ENCODE results near the gene DOK6. TPM values are rescaled to one million over a fixed set of nuclear protein-coding genes. Genes with fewer than 3 reads are reported as not detected.

The DOK6 gene
- total and polyA plus RNA-seq, 2 donors (not counting 1 experiment from before 2014, with no cell fraction given), result not detected

DNA sequence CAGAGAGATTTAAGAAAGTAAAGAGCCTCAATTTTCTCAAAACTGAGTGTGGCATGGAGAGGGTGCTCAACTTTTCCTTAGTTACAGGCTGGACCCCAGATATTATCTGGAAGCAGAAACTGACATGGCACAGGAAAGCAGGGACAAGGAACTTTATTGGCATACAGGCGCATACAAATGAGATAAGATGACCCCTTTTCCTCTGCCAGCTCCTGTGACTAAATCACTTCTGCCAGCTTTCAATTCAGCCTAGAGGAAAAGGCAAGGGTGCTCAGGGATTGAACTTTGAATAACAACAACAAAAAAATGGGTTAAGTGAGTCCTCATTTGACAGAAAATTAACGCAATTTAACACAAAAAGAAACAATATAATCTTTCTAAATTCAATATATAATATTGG lies 284.1 kb downstream of the DOK6 start:
- Histone ChIP-seq H3K4me2 (replicated peaks; ENCODE audit: low read depth, low read length, poor library complexity, severe bottlenecking) (no peak overlapping the region), H3K79me2 (ENCODE audit: control insufficient read depth, insufficient read depth, low read length) (no peaks in the 10 kb centered on the region), H2AFZ (ENCODE audit: insufficient read depth, low read depth, low read length, poor library complexity, severe bottlenecking) (no peak overlapping the region), H3K4me3 (ENCODE audit: control extremely low read depth in 1 of 5, extremely low read depth in 1 of 5, insufficient read depth in 1 of 5, low read depth in 2 of 5, low read length in 4 of 5) (no peak overlapping the region), H4K20me1 (ENCODE audit: control insufficient read depth, insufficient read depth, low read length, poor library complexity, severe bottlenecking) (no peaks in the 10 kb centered on the region), H3K9ac (ENCODE audit: low read length) (no peak overlapping the region), H3K27ac (ENCODE audit: low read length in 2 of 2) (no peak overlapping the region), H3K4me1 (ENCODE audit: control insufficient read depth in 2 of 2, insufficient read depth in 2 of 2, low read length in 2 of 2) (no peaks in the 10 kb centered on the region), H3K36me3 (replicated peaks in 1 of 2; ENCODE audit: control extremely low read depth in 1 of 2, control insufficient read depth in 1 of 2, extremely low read depth in 1 of 2, insufficient read depth in 2 of 2, low read length in 1 of 2) (no peaks in the 10 kb centered on the region), H3K27me3 (replicated peaks in 1 of 4; ENCODE audit: control extremely low read depth in 1 of 4, control insufficient read depth in 3 of 4, insufficient read depth in 4 of 4, low read length in 3 of 4) (no peaks in the 10 kb centered on the region), H3K9me3 (ENCODE audit: control extremely low read depth in 1 of 3, control insufficient read depth in 2 of 3, insufficient read depth in 1 of 3, low read length in 2 of 3) (no peaks in the 10 kb centered on the region)
- H3K27me3 Mint-ChIP-seq, result peaks cover 6% of the 10 kb centered on the region
- intact Hi-C loops (cut with micrococcal nuclease), result no loop called here
- DNase-seq, result no peak
- H3K4me1 Mint-ChIP-seq, result no peaks in the 10 kb centered on the region
- H3K9me3 Mint-ChIP-seq (ENCODE audit: insufficient read depth), result no peaks in the 10 kb centered on the region
- no peak overlapping the region for H3K27ac Mint-ChIP-seq
- no peak for ATAC-seq (ENCODE audit: low read depth)
- CTCF ChIA-PET, result no interaction called here
- 100% methylated on average over 1 of the region's 2 CpGs for WGBS (ENCODE audit: insufficient coverage)
- TF ChIP-seq, protein P1, sequence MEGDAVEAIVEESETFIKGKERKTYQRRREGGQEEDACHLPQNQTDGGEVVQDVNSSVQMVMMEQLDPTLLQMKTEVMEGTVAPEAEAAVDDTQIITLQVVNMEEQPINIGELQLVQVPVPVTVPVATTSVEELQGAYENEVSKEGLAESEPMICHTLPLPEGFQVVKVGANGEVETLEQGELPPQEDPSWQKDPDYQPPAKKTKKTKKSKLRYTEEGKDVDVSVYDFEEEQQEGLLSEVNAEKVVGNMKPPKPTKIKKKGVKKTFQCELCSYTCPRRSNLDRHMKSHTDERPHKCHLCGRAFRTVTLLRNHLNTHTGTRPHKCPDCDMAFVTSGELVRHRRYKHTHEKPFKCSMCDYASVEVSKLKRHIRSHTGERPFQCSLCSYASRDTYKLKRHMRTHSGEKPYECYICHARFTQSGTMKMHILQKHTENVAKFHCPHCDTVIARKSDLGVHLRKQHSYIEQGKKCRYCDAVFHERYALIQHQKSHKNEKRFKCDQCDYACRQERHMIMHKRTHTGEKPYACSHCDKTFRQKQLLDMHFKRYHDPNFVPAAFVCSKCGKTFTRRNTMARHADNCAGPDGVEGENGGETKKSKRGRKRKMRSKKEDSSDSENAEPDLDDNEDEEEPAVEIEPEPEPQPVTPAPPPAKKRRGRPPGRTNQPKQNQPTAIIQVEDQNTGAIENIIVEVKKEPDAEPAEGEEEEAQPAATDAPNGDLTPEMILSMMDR (IDR thresholded peaks at IDR 0.05), result no peak
- no peak for TF ChIP-seq EZH2 (IDR thresholded peaks at IDR 0.05; ENCODE audit: borderline replicate concordance, insufficient read depth, low read depth, low read length, poor library complexity, severe bottlenecking)
- POLR2A ChIA-PET, result no interaction called here
- no peak overlapping the region for H3K4me3 Mint-ChIP-seq

DNA sequence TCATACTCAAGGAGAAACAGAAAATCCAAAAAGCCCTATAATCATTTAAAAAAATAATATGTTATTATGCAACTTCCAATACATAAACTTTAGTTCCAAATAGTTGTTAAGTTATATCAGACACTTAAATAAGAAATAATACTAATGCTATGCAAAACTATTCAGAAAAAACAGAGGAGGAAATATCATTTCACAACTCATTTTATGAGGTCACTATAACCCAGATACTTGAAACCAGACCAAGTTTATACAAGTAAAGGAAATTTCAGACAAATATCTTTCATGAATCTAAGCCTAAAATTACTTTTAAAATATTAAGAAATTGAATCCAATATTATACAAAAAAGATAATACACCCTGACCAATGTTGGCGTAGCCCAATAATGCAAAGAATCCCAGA lies 286.2 kb downstream of the DOK6 start:
- WGBS (ENCODE audit: insufficient coverage), result no CpG with 5 or more reads among the region's 1 CpG
- no peaks in the 10 kb centered on the region for H3K9me3 Mint-ChIP-seq (ENCODE audit: insufficient read depth)
- intact Hi-C loops (cut with micrococcal nuclease), result no loop called here

More for the DNA sequence above, 286.2 kb downstream of the DOK6 start:
- H3K9me3 ChIP-seq (ENCODE audit: control extremely low read depth in 1 of 3, control insufficient read depth in 2 of 3, insufficient read depth in 1 of 3, low read length in 2 of 3), result no peaks in the 10 kb centered on the region
- ATAC-seq (ENCODE audit: low read depth) (no peak), DNase-seq (no peak)
- peaks cover 6% of the 10 kb centered on the region for H3K27me3 Mint-ChIP-seq
- H3K36me3 ChIP-seq (replicated peaks in 1 of 2; ENCODE audit: control extremely low read depth in 1 of 2, control insufficient read depth in 1 of 2, extremely low read depth in 1 of 2, insufficient read depth in 2 of 2, low read length in 1 of 2), result no peaks in the 10 kb centered on the region
- ChIA-PET POLR2A (no interaction called here), CTCF (no interaction called here)
- TF ChIP-seq, protein P1 (IDR thresholded peaks at IDR 0.05), result no peak
- TF ChIP-seq EZH2 (IDR thresholded peaks at IDR 0.05; ENCODE audit: borderline replicate concordance, insufficient read depth, low read depth, low read length, poor library complexity, severe bottlenecking), result no peak
- H2AFZ ChIP-seq (ENCODE audit: insufficient read depth, low read depth, low read length, poor library complexity, severe bottlenecking), result no peak overlapping the region
- H3K4me3 ChIP-seq (ENCODE audit: control extremely low read depth in 1 of 5, extremely low read depth in 1 of 5, insufficient read depth in 1 of 5, low read depth in 2 of 5, low read length in 4 of 5), result no peak overlapping the region
- H3K4me2 ChIP-seq (replicated peaks; ENCODE audit: low read depth, low read length, poor library complexity, severe bottlenecking), result no peak overlapping the region
- H3K4me3 Mint-ChIP-seq, result no peak overlapping the region
- no peaks in the 10 kb centered on the region for H3K4me1 ChIP-seq (ENCODE audit: control insufficient read depth in 2 of 2, insufficient read depth in 2 of 2, low read length in 2 of 2)
- no peak overlapping the region for H3K27ac ChIP-seq (ENCODE audit: low read length in 2 of 2)
- H4K20me1 ChIP-seq (ENCODE audit: control insufficient read depth, insufficient read depth, low read length, poor library complexity, severe bottlenecking), result no peaks in the 10 kb centered on the region
- H3K27me3 ChIP-seq (replicated peaks in 1 of 4; ENCODE audit: control extremely low read depth in 1 of 4, control insufficient read depth in 3 of 4, insufficient read depth in 4 of 4, low read length in 3 of 4), result no peaks in the 10 kb centered on the region
- H3K79me2 ChIP-seq (ENCODE audit: control insufficient read depth, insufficient read depth, low read length), result no peaks in the 10 kb centered on the region
- no peak overlapping the region for H3K27ac Mint-ChIP-seq
- no peak overlapping the region for H3K9ac ChIP-seq (ENCODE audit: low read length)
- no peaks in the 10 kb centered on the region for H3K4me1 Mint-ChIP-seq

All from B cell (primary cell).